Mesenteric fat pad (tissue), 1 donor: ENCODE data around the gene GAGE12J. TPM values are rescaled to one million over a fixed set of nuclear protein-coding genes. Genes with fewer than 3 reads are reported as not detected.
A peak's percentile ranks its signal among the peaks of the same experiment; 100 is the strongest.
"Not testable (repeated sequence)": the region's sequence is repeated elsewhere in the genome, so short reads cannot be mapped to it uniquely, and the experiment has no call there.

Experiments
- DNase-seq: peaks from one replicate; pipeline ENCODE4 v3.0.0-alpha.2; 2020; ENCODE audit warnings: low spot score
- total RNA-seq: library from RNA; stranded (reverse); fragmentation: NEBNext Ultra II Directional; extraction: Animal tissue kit (Norgen Biotek cat#: 25700); gene quantifications from one replicate; pipeline ENCODE4 v1.2.1, GENCODE V29; 2021
- donor health status: DM: yes; HTN: yes; CAD: no.

GAGE12J gene
- total RNA-seq, 1 donor from 2014 or later, result not detected

DNA sequence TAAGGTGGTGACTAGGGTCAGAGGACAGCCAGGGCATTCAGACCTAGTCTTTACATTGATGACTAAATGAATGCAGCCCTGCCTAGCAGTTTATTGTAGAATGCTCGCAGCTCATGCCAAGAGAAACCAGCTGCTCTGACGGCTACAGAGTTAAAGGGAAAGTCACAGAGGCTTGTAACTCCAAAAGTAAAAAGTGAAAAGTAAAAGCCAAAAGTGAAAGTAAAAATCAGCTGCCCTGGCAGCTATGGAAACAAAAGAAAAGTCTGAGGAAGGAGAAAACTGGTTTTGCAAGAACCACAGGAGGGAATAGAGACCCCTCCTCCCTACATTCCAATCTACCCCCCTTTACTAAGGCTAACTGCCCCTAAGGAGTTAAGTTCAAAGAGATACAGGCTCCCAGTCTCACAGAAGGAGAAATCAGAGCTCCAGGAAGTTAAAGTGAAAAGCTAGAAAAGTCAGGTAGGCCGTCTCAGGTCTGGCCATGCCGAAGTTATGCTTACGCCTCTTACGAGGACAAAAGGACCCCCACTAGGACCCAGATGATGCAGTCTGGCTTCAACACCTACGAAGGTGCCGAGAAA lies 12.3 kb upstream of the GAGE12J start:
- DNase-seq, result no peak

DNA sequence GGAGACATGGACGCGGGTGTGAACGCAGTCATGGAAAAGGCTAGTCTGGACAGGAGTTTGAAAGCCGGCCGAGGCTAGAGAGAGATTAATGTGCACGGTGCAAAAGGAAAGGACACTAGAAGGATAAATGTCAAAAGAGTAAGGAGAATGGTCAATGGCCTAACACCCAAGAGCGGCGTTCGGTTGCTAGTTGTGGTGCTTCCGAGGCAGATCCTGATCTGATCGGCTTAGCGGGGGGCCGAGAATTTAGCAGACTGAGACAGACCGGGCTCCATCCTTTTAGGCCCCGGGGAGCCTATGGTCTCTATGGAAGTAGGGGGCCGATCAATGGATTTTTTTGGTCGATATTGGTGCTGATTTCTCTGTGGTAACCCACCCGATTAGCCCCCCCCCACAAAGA lies 11.5 kb upstream of the GAGE12J start:
- DNase-seq, result no peak

DNA sequence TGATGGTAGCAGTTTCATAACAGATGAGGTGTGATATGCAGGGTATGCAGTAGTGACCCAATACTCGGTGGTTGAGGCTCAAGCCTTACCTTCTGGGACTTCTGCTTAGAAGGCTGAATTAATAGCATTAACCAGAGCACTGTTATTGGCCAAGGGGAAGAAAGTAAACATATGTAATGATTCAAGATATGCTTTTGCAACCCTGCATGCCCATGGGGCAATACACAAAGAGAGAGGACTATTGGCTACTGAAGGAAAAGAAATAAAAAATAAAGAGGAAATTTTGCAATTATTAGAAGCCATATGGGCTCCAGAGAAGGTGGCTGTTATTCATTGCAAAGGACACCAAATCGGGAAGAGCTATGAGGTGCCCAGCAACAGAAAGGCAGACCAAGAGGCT lies 9.7 kb upstream of the GAGE12J start:
- no peak for DNase-seq

DNA sequence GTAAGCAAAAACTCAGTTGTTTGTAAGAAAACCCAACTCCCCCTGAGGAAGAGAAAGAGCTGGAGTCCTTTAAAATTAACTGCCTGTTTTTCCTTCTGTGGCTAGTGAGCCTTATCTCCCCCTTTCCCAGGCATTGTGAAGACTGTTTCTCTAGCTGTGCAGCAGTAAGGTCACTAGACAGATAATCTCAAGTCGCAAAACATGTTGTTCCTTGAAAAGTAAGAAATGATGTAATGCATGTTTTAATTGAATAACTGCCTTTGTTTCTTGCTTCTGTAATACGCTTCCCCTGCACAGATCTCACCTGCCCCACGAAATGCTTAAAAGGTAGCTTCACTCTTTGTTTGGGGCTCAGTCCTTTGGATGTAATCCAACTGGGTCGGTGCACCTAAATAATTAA lies 5.8 kb upstream of the GAGE12J start:
- DNase-seq, result no peak

DNA sequence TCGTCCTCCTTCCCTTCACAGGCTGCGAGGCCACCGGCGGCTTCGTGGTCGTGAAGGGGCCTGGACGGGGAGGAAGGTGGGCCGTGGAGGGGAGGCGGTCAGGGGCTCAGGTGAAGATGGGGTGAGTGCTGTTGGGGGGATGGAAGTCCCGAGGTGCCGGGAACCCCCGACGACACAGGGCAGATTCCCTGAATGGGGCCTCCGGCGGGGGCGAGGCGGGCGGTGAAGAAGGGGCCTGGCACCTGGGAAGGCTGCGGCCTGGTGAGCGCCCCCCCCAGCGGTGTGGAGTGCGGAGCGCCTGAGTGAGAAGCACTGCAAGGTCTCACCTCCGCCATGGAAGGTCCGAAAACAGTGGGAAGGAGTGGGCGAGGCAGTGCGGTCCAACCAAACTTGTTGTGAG lies 429 bp downstream of the GAGE12J start:
- DNase-seq, result not testable (repeated sequence)

DNA sequence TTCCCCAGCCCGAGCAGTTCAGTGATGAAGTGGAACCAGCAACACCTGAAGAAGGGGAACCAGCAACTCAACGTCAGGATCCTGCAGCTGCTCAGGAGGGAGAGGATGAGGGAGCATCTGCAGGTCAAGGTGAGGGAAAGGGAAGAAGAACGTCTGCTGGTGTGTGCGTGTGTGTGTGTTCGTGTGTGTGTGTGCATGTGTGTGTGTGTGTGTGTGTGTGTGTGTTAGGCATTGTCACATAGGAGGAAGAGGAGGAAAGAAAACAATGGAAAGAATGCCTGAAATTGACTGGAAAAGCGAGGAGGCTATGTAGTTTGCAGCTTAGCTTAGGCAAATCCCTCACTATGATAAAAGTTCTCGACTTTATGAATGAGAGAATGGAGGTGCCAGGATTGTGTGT lies 1.9 kb downstream of the GAGE12J start:
- DNase-seq, result not testable (repeated sequence)

DNA sequence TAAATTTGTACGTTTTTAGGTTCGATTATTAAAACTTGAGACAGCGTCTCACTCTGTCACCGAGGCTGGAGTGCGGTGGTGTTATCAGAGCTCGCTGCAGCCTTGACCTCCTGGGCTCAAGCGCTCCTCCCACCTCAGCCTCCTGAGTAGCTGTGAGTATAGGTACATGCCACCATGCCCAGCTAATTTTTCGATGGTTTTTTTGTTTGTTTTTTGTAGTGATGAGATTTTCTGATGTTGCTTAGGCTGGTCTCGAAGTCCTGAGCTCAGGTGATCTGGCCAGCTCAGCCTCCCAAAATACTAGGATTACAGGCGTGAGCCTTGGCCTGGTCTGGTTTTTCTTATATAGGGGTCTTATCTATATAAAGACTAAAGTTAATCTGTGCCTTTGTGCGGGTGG lies 8.6 kb downstream of the GAGE12J start:
- not testable (repeated sequence) for DNase-seq

DNA sequence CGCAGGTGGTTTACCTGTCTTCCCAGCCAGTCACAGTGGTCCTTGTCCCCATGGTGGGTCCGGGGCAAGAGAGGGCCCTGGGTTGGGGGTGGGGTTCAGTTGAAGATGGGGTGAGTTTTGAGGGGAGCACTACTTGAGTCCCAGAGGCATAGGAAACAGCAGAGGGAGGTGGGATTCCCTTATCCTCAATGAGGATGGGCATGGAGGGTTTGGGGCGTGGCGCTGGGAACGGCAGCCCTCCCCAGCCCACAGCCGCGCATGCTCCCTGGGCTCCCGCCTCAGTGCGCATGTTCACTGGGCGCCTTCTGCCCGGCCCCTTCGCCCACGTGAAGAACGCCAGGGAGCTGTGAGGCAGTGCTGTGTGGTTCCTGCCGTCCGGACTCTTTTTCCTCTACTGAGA lies 9.4 kb downstream of the GAGE12J start, which contains the start of gene GAGE13:
Gene GAGE13, plus strand, starts transcription at position 301 of the 400 bp plus-strand sequence. CDS start 1,156 bp downstream, outside the sequence.
- DNase-seq, result not testable (repeated sequence)

DNA sequence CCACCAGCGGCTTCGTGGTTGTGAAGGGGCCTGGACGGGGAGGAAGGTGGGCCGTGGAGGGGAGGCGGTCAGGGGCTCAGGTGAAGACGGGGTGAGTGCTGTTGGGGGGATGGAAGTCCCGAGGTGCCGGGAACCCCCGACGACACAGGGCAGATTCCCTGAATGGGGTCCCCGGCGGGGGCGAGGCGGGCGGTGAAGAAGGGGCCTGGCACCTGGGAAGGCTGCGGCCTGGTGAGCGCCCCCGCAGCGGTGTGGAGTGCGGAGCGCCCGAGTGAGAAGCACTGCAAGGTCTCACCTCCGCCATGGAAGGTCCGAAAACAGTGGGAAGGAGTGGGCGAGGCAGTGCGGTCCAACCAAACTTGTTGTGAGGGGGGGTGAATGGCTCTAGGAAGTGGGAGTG lies 10.0 kb downstream of the GAGE12J start:
- DNase-seq, result peak; percentile 90

DNA sequence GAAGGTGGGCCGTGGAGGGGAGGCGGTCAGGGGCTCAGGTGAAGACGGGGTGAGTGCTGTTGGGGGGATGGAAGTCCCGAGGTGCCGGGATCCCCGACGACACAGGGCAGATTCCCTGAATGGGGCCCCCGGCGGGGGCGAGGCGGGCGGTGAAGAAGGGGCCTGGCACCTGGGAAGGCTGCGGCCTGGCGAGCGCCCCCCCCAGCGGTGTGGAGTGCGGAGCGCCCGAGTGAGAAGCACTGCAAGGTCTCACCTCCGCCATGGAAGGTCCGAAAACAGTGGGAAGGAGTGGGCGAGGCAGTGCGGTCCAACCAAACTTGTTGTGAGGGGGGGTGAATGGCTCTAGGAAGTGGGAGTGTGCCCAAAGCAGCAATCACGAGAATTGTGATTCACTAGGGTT lies 19.6 kb downstream of the GAGE12J start:
- DNase-seq, result peak; percentile 95

DNA sequence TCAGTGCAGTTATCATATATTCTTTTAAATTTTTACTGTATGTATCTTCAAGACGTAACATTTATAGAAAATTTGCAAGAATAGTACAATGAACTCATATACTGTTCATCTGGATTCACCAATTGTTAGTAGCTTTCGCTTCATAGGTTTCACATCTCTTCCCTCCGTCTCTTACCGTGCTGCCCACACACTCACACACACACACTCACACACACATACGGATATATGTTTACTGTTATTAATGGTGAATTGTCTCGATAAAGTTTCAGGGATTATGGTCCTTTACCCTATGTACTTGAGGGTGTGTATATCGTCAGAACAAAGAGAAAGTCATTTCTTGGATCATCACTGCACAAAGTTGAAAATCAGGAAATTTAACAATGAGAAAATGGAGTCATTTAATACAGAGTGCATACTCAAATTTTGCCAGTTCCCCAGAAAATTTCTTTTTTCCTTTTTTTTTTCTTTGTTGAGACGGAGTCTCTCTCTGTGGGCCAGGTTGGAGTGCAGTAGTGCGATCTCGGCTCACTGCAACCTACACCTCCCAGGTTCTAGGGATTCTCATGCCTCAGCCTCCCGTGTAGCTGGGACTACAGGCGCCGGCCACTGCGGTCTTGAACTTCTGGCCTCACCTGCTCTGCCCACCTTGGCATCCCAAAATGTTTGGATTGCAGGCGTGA lies 22.8 kb downstream of the GAGE12J start:
- not testable (repeated sequence) for DNase-seq

DNA sequence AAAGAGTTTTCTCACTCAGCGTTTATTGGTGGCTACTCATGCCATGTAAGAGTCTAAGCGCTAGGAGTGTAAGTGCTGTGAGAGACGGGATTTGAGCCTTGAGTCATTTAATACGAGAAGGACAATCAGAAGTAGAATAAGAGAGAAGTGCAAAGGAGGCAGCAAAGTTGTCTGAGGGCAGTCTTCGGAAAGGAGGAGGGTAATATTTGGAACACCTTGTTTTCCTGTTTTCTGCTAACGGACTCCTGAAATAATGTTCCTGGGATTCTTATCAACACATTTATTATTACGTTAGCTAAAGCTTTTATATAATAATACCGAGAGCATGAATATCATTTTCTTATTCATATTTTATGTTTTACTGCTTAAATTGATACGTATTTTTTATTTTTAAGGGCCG lies 23.6 kb downstream of the GAGE12J start:
- DNase-seq, result not testable (repeated sequence)

DNA sequence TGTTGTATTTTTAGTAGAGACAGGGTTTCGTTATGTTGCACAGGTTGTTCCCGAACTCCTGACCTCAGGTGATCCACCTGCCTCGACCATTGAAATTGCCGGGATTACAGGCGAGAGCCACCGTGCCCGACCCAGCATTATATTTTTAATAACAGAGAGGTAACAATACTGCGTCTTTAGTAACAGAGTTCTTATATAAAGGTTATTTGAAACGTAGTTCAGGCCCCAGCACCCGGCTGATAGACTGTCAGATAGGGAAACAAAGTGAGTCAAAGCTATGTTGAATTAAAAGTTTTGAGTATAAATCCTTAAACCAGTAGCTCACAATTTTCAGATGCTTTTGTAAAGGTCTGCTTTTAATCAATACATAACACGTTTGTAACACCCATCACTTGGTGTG lies 24.3 kb downstream of the GAGE12J start:
- peak; percentile 92 for DNase-seq

Other genes starting within 250 kb of the GAGE12J start
- 20.7 TPM for gene PRAF2, start 248.0 kb upstream of the GAGE12J start, total RNA-seq
- gene WDR45, start 242.2 kb upstream of the GAGE12J start, total RNA-seq, result 73.4 TPM
- gene GPKOW, start 198.3 kb upstream of the GAGE12J start, total RNA-seq, result 18.2 TPM
- gene MAGIX, start 159.3 kb upstream of the GAGE12J start, total RNA-seq, result 1.6 TPM
- gene PLP2, start 150.1 kb upstream of the GAGE12J start, total RNA-seq, result 74.3 TPM
- gene PRICKLE3, start 135.7 kb upstream of the GAGE12J start, total RNA-seq, result 12.5 TPM
- 1.00 TPM for gene SYP, start 121.8 kb upstream of the GAGE12J start, total RNA-seq
- gene CACNA1F, start 88.7 kb upstream of the GAGE12J start, total RNA-seq, result not detected
- gene CCDC22, start 86.6 kb upstream of the GAGE12J start, total RNA-seq, result 12.3 TPM
- gene FOXP3, start 57.3 kb upstream of the GAGE12J start, total RNA-seq, result not detected
- 2.2 TPM for gene PPP1R3F, start 52.2 kb upstream of the GAGE12J start, total RNA-seq
- not detected for gene GAGE10, start 18.4 kb upstream of the GAGE12J start, total RNA-seq
- not detected for gene GAGE13, start 9.5 kb downstream of the GAGE12J start, total RNA-seq
- gene GAGE12C, start 210.1 kb downstream of the GAGE12J start, total RNA-seq, result not detected
- gene GAGE12D, start 219.7 kb downstream of the GAGE12J start, total RNA-seq, result not detected
- gene GAGE12E, start 229.3 kb downstream of the GAGE12J start, total RNA-seq, result not detected
- gene GAGE12F, start 238.8 kb downstream of the GAGE12J start, total RNA-seq, result not detected
- not detected for gene GAGE12G, start 248.4 kb downstream of the GAGE12J start, total RNA-seq